Effector memory CD8-positive, alpha-beta T cell (primary cell): ENCODE measurements around the gene NKAIN1.
A peak's percentile ranks its signal among the peaks of the same experiment; 100 is the strongest.
"Not testable (repeated sequence)": the region's sequence is repeated elsewhere in the genome, so short reads cannot be mapped to it uniquely, and the experiment has no call there.

Experiments
- ATAC-seq: fragments of 150-1000 bp; cut with Tn5 transposase; replicated peaks from 2 replicates; pipeline ENCODE4 v1.10.0; 2021; ENCODE audit warnings: mild to moderate bottlenecking, moderate library complexity
- DNase-seq, 3 experiments: peaks; one replicate each; pipeline ENCODE4 v3.0.0; 2021
- H3K27ac Mint-ChIP-seq, 2 donors: one replicate each; pipeline ENCODE4 v1.8.0; 2022; ENCODE audit warnings: mild to moderate bottlenecking in 2 of 2, mixed read lengths in 2 of 2, moderate library complexity in 2 of 2
- H3K27me3 Mint-ChIP-seq, 2 donors: one replicate each; pipeline ENCODE4 v1.8.0; 2022; ENCODE audit warnings: mixed read lengths in 2 of 2
- H3K36me3 Mint-ChIP-seq: one replicate; pipeline ENCODE4 v1.8.0; 2022; ENCODE audit warnings: mild to moderate bottlenecking, moderate library complexity, mixed read lengths; ENCODE audit not compliant: insufficient read depth
- H3K4me1 Mint-ChIP-seq, 2 donors: one replicate each; pipeline ENCODE4 v1.8.0; 2022; ENCODE audit warnings: low read depth in 2 of 2, mixed read lengths in 2 of 2
- H3K4me3 Mint-ChIP-seq, 2 donors: one replicate each; pipeline ENCODE4 v1.8.0; 2022; ENCODE audit warnings: mild to moderate bottlenecking in 2 of 2, mixed read lengths in 2 of 2, moderate library complexity in 2 of 2
- H3K9me3 Mint-ChIP-seq, 2 donors: one replicate each; pipeline ENCODE4 v1.8.0; 2022; ENCODE audit warnings: mixed read lengths in 2 of 2

NKAIN1 gene

GRCh38 chr1:31201931-31202360 is 37.7 kb downstream of the NKAIN1 start:
- Mint-ChIP-seq H3K36me3 (no peaks in the 10 kb centered on the region), H3K4me1 (no peaks in the 10 kb centered on the region), H3K4me3 (no peak overlapping the region), H3K27me3 (peaks cover 14 to 42% of the 10 kb centered on the region in 2 donors), H3K27ac (no peak overlapping the region), H3K9me3 (no peaks in the 10 kb centered on the region)
- DNase-seq (no peak), ATAC-seq (no peak)

GRCh38 chr1:31199949-31200348 is 39.7 kb downstream of the NKAIN1 start:
- peaks cover 19 to 49% of the 10 kb centered on the region in 2 donors for H3K27me3 Mint-ChIP-seq
- no peak overlapping the region for H3K4me3 Mint-ChIP-seq
- no peaks in the 10 kb centered on the region for H3K4me1 Mint-ChIP-seq
- no peaks in the 10 kb centered on the region for H3K9me3 Mint-ChIP-seq
- H3K36me3 Mint-ChIP-seq: no peaks in the 10 kb centered on the region
- DNase-seq (no peak), ATAC-seq (no peak)
- H3K27ac Mint-ChIP-seq: no peak overlapping the region

GRCh38 chr1:31199236-31199790 is 40.4 kb downstream of the NKAIN1 start:
- ATAC-seq (no peak), DNase-seq (no peak)
- Mint-ChIP-seq H3K36me3 (no peaks in the 10 kb centered on the region), H3K4me3 (no peak overlapping the region), H3K27ac (no peak overlapping the region), H3K9me3 (no peaks in the 10 kb centered on the region), H3K27me3 (peaks cover 19 to 43% of the 10 kb centered on the region in 2 donors), H3K4me1 (no peaks in the 10 kb centered on the region)

- no peak overlapping the region for H3K4me3 Mint-ChIP-seq
- no peak for ATAC-seq
- no peak for DNase-seq
- H3K27me3 Mint-ChIP-seq: peaks cover 19 to 36% of the 10 kb centered on the region in 2 donors
- H3K27ac Mint-ChIP-seq: no peak overlapping the region
- H3K4me1 Mint-ChIP-seq: no peaks in the 10 kb centered on the region
- H3K36me3 Mint-ChIP-seq: no peaks in the 10 kb centered on the region
- no peaks in the 10 kb centered on the region for H3K9me3 Mint-ChIP-seq
These were observed 41.1 kb downstream of the NKAIN1 start for GRCh38 chr1:31198600-31198999.

GRCh38 chr1:31198150-31198549 is 41.5 kb downstream of the NKAIN1 start:
- no peaks in the 10 kb centered on the region for H3K4me1 Mint-ChIP-seq
- H3K9me3 Mint-ChIP-seq: no peaks in the 10 kb centered on the region
- H3K27me3 Mint-ChIP-seq: peaks cover 19 to 35% of the 10 kb centered on the region in 2 donors
- no peak for DNase-seq
- H3K36me3 Mint-ChIP-seq: no peaks in the 10 kb centered on the region
- no peak overlapping the region for H3K4me3 Mint-ChIP-seq
- ATAC-seq: no peak
- H3K27ac Mint-ChIP-seq: no peak overlapping the region

GRCh38 chr1:31196685-31197084 is 43.0 kb downstream of the NKAIN1 start:
- Mint-ChIP-seq H3K4me3 (no peak overlapping the region), H3K27me3 (peaks cover 19 to 35% of the 10 kb centered on the region in 2 donors), H3K27ac (no peak overlapping the region), H3K36me3 (no peaks in the 10 kb centered on the region), H3K9me3 (no peaks in the 10 kb centered on the region), H3K4me1 (no peaks in the 10 kb centered on the region)
- no peak for DNase-seq
- no peak for ATAC-seq

- H3K4me3 Mint-ChIP-seq, H3K36me3 Mint-ChIP-seq, ATAC-seq, H3K9me3 Mint-ChIP-seq, H3K27ac Mint-ChIP-seq, DNase-seq, H3K4me1 Mint-ChIP-seq: not testable (repeated sequence)
- H3K27me3 Mint-ChIP-seq: peaks cover 19 to 34% of the 10 kb centered on the region in 2 donors
These were observed 44.4 kb downstream of the NKAIN1 start for GRCh38 chr1:31195267-31195666.

- H3K4me1 Mint-ChIP-seq: no peaks in the 10 kb centered on the region
- H3K27ac Mint-ChIP-seq: no peak overlapping the region
These were observed 46.0 kb downstream of the NKAIN1 start for GRCh38 chr1:31193729-31194128.

GRCh38 chr1:31191281-31191680 is 48.4 kb downstream of the NKAIN1 start:
- no peak for DNase-seq

More at GRCh38 chr1:31193729-31194128, 46.0 kb downstream of the NKAIN1 start:
- H3K36me3 Mint-ChIP-seq: no peaks in the 10 kb centered on the region
- no peak for ATAC-seq
- H3K9me3 Mint-ChIP-seq: no peaks in the 10 kb centered on the region
- H3K4me3 Mint-ChIP-seq: no peak overlapping the region
- peaks cover 14 to 32% of the 10 kb centered on the region in 2 donors for H3K27me3 Mint-ChIP-seq
- DNase-seq: no peak

GRCh38 chr1:31189696-31190674 is 49.7 kb downstream of the NKAIN1 start:
- H3K4me1 Mint-ChIP-seq: no peaks in the 10 kb centered on the region
- ATAC-seq (no peak), DNase-seq (no peak)
- no peak overlapping the region for H3K27ac Mint-ChIP-seq
- no peaks in the 10 kb centered on the region for H3K9me3 Mint-ChIP-seq
- no peak overlapping the region for H3K4me3 Mint-ChIP-seq
- no peaks in the 10 kb centered on the region for H3K36me3 Mint-ChIP-seq
- H3K27me3 Mint-ChIP-seq: peaks cover 8 to 43% of the 10 kb centered on the region in 2 donors

More at GRCh38 chr1:31191281-31191680, 48.4 kb downstream of the NKAIN1 start:
- ATAC-seq: no peak
- peaks cover 14 to 46% of the 10 kb centered on the region in 2 donors for H3K27me3 Mint-ChIP-seq
- no peaks in the 10 kb centered on the region for H3K9me3 Mint-ChIP-seq
- no peaks in the 10 kb centered on the region for H3K36me3 Mint-ChIP-seq
- no peak overlapping the region for H3K27ac Mint-ChIP-seq
- H3K4me3 Mint-ChIP-seq: no peak overlapping the region
- H3K4me1 Mint-ChIP-seq: no peaks in the 10 kb centered on the region

GRCh38 chr1:31183927-31184554 is 55.6 kb downstream of the NKAIN1 start:
- DNase-seq (peak; percentile 9 to 17 (median 14)), ATAC-seq (no peak)
- peaks cover 50 to 92% of the 10 kb centered on the region in 2 donors for H3K27me3 Mint-ChIP-seq

GRCh38 chr1:31183126-31183525 is 56.6 kb downstream of the NKAIN1 start:
- DNase-seq: no peak
- ATAC-seq: no peak
- peaks cover 6% of the 10 kb centered on the region for H3K36me3 Mint-ChIP-seq
- H3K9me3 Mint-ChIP-seq: no peaks in the 10 kb centered on the region
- H3K27ac Mint-ChIP-seq: no peak overlapping the region
- H3K4me3 Mint-ChIP-seq: peak overlapping the region in 1 of 2 donors; percentile 70
- H3K27me3 Mint-ChIP-seq: peaks cover 55 to 89% of the 10 kb centered on the region in 2 donors
- peaks cover 4 to 7% of the 10 kb centered on the region in 2 donors for H3K4me1 Mint-ChIP-seq

More at GRCh38 chr1:31183927-31184554, 55.6 kb downstream of the NKAIN1 start:
- Mint-ChIP-seq H3K4me3 (no peak overlapping the region), H3K4me1 (peaks cover 4 to 7% of the 10 kb centered on the region in 2 donors), H3K27ac (no peak overlapping the region), H3K36me3 (peaks cover 6% of the 10 kb centered on the region), H3K9me3 (no peaks in the 10 kb centered on the region)

GRCh38 chr1:31182352-31182751 is 57.3 kb downstream of the NKAIN1 start:
- Mint-ChIP-seq H3K4me1 (peaks cover 4 to 7% of the 10 kb centered on the region in 2 donors), H3K4me3 (peak overlapping the region; percentile 57 to 70), H3K27me3 (peaks cover 54 to 87% of the 10 kb centered on the region in 2 donors), H3K9me3 (no peaks in the 10 kb centered on the region), H3K36me3 (peaks cover 6% of the 10 kb centered on the region), H3K27ac (no peak overlapping the region)
- DNase-seq: peak; percentile 32 to 49 (median 41)
- peak; percentile 61 for ATAC-seq
